ENCODE measurements around the gene SYNGR3. TPM values are rescaled to one million over a fixed set of nuclear protein-coding genes. Genes with fewer than 3 reads are reported as not detected.

The SYNGR3 gene
- total and polyA plus RNA-seq, 2 experiments from 2014 or later, result 21.8 to 27.2 TPM

- Histone ChIP-seq H3K27ac (no peak overlapping the region), H3K4me3 (no peak overlapping the region), H3K36me3 (no peaks in the 10 kb centered on the region), H3K27me3 (peaks cover 19% of the 10 kb centered on the region), H3K9me3 (ENCODE audit: low read depth) (no peaks in the 10 kb centered on the region), H3K4me1 (ENCODE audit: low read depth) (peaks cover 5% of the 10 kb centered on the region)
- DNase-seq (ENCODE audit: low read depth in 1 of 2, low spot score in 1 of 2), result no peak
- no peak for TF ChIP-seq CTCF (IDR thresholded peaks at IDR 0.05; ENCODE audit: low read depth, low read length)
Measured at GRCh38 chr16:2025251-2025650, 35.5 kb downstream of the SYNGR3 start.

GRCh38 chr16:2025878-2026460 is 36.2 kb downstream of the SYNGR3 start:
- no peak for TF ChIP-seq CTCF (IDR thresholded peaks at IDR 0.05; ENCODE audit: low read depth, low read length)
- H3K36me3 ChIP-seq, result no peaks in the 10 kb centered on the region
- no peak for DNase-seq (ENCODE audit: low read depth in 1 of 2, low spot score in 1 of 2)
- peaks cover 12% of the 10 kb centered on the region for H3K27me3 ChIP-seq
- no peak overlapping the region for H3K27ac ChIP-seq
- H3K4me1 ChIP-seq (ENCODE audit: low read depth), result no peaks in the 10 kb centered on the region
- no peak overlapping the region for H3K4me3 ChIP-seq
- no peaks in the 10 kb centered on the region for H3K9me3 ChIP-seq (ENCODE audit: low read depth)

- H3K27me3 ChIP-seq, result peaks cover 7% of the 10 kb centered on the region
- peak; percentile 31 to 61 for DNase-seq (ENCODE audit: low read depth in 1 of 2, low spot score in 1 of 2)
- no peaks in the 10 kb centered on the region for H3K9me3 ChIP-seq (ENCODE audit: low read depth)
- peak within 1 kb of the TSS; percentile 45 for H3K4me3 ChIP-seq
- no peak within 1 kb of the TSS for H3K27ac ChIP-seq
- no peak for TF ChIP-seq CTCF (IDR thresholded peaks at IDR 0.05; ENCODE audit: low read depth, low read length)
- no peaks in the 10 kb centered on the region for H3K4me1 ChIP-seq (ENCODE audit: low read depth)
- no peaks in the 10 kb centered on the region for H3K36me3 ChIP-seq
Measured at GRCh38 chr16:2026461-2027023, 36.8 kb downstream of the SYNGR3 start, which contains the start of gene NHERF2. Gene NHERF2, plus strand, starts transcription at chr16:2026902. Its CDS starts 104 bp downstream, at chr16:2027006.

GRCh38 chr16:2027024-2028010 is 37.5 kb downstream of the SYNGR3 start:
- DNase-seq (ENCODE audit: low read depth in 1 of 2, low spot score in 1 of 2), result peak in 1 of 2 donors; percentile 30
- Histone ChIP-seq H3K4me3 (peak overlapping the region; percentile 45), H3K4me1 (ENCODE audit: low read depth) (no peaks in the 10 kb centered on the region), H3K36me3 (no peaks in the 10 kb centered on the region), H3K27me3 (peaks cover 4% of the 10 kb centered on the region), H3K9me3 (ENCODE audit: low read depth) (no peaks in the 10 kb centered on the region), H3K27ac (no peak overlapping the region)
- no peak for TF ChIP-seq CTCF (IDR thresholded peaks at IDR 0.05; ENCODE audit: low read depth, low read length)

GRCh38 chr16:2028146-2028545 is 38.4 kb downstream of the SYNGR3 start:
- no peaks in the 10 kb centered on the region for H3K4me1 ChIP-seq (ENCODE audit: low read depth)
- no peak overlapping the region for H3K27ac ChIP-seq

More at GRCh38 chr16:2028146-2028545, 38.4 kb downstream of the SYNGR3 start:
- Histone ChIP-seq H3K4me3 (no peak overlapping the region), H3K9me3 (ENCODE audit: low read depth) (no peaks in the 10 kb centered on the region), H3K27me3 (peaks cover 4% of the 10 kb centered on the region), H3K36me3 (no peaks in the 10 kb centered on the region)
- no peak for DNase-seq (ENCODE audit: low read depth in 1 of 2, low spot score in 1 of 2)
- TF ChIP-seq CTCF (IDR thresholded peaks at IDR 0.05; ENCODE audit: low read depth, low read length), result no peak
